Type B pancreatic cell (in vitro differentiated cells): ENCODE measurements around the gene CISH. TPM values are rescaled to one million over a fixed set of nuclear protein-coding genes. Genes with fewer than 3 reads are reported as not detected.

Experiments used
- DNase-seq: peaks from one replicate; pipeline ENCODE4 v3.0.0; 2021; ENCODE audit warnings: mixed read lengths; ENCODE audit not compliant: unreplicated experiment; ENCODE audit errors: extremely low spot score
- H3K27ac Mint-ChIP-seq: 2 replicates; pipeline ENCODE4 v1.8.0; 2021; ENCODE audit warnings: mild to moderate bottlenecking, mixed read lengths
- H3K27me3 Mint-ChIP-seq: 2 replicates; pipeline ENCODE4 v1.8.0; 2021; ENCODE audit warnings: mixed read lengths
- H3K36me3 Mint-ChIP-seq: 2 replicates; pipeline ENCODE4 v1.8.0; 2021; ENCODE audit warnings: mixed read lengths
- H3K4me1 Mint-ChIP-seq: one replicate; pipeline ENCODE4 v1.8.0; 2021; ENCODE audit warnings: mixed read lengths; ENCODE audit not compliant: unreplicated experiment
- H3K4me3 Mint-ChIP-seq: 2 replicates; pipeline ENCODE4 v1.8.0; 2021; ENCODE audit warnings: mild to moderate bottlenecking, mixed read lengths
- H3K9me3 Mint-ChIP-seq: 2 replicates; pipeline ENCODE4 v1.8.0; 2021; ENCODE audit warnings: mixed read lengths
- total RNA-seq: library from RNA; stranded (reverse); gene quantifications from 2 replicates; pipeline ENCODE4 v1.2.1, GENCODE V29; 2021; ENCODE audit warnings: low replicate concordance
- TF ChIP-seq, protein P1 (sequence below): fragments of 200-600 bp; sonication (generic); conservative IDR thresholded peaks from 2 replicates; pipeline ENCODE4 v1.5.0; 2021; ENCODE audit warnings: antibody characterized with exemption, mild to moderate bottlenecking

CISH gene
- total RNA-seq, 1 donor from 2014 or later: 7.0 TPM

DNA sequence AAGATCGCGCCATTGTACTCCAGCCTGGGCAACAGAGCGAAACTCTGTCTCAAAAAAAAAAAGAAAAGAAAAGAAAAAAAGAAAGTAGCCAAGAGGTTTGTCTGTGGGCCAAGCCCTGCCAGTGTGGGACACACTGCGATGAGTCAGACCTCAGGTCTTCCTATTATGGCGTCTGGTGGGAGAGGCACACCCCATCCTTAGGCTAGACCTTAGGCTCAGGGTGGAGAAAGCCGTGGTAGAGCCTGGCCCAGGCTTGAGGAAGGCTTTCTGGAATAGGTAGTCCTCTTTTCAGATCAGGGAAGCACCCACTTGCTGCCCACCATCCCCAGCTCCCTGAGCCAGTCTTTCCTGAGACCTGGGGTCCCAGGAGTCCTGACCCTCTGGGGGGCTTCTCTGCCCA is 36.2 kb downstream of the CISH start:
- no peaks in the 10 kb centered on the region for H3K27me3 Mint-ChIP-seq
- no peak for DNase-seq
- TF ChIP-seq, protein P1, sequence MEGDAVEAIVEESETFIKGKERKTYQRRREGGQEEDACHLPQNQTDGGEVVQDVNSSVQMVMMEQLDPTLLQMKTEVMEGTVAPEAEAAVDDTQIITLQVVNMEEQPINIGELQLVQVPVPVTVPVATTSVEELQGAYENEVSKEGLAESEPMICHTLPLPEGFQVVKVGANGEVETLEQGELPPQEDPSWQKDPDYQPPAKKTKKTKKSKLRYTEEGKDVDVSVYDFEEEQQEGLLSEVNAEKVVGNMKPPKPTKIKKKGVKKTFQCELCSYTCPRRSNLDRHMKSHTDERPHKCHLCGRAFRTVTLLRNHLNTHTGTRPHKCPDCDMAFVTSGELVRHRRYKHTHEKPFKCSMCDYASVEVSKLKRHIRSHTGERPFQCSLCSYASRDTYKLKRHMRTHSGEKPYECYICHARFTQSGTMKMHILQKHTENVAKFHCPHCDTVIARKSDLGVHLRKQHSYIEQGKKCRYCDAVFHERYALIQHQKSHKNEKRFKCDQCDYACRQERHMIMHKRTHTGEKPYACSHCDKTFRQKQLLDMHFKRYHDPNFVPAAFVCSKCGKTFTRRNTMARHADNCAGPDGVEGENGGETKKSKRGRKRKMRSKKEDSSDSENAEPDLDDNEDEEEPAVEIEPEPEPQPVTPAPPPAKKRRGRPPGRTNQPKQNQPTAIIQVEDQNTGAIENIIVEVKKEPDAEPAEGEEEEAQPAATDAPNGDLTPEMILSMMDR: no peak
- H3K4me1 Mint-ChIP-seq: peaks cover 4% of the 10 kb centered on the region
- H3K27ac Mint-ChIP-seq: no peak overlapping the region
- H3K4me3 Mint-ChIP-seq: no peak overlapping the region
- no peaks in the 10 kb centered on the region for H3K36me3 Mint-ChIP-seq
- no peaks in the 10 kb centered on the region for H3K9me3 Mint-ChIP-seq

DNA sequence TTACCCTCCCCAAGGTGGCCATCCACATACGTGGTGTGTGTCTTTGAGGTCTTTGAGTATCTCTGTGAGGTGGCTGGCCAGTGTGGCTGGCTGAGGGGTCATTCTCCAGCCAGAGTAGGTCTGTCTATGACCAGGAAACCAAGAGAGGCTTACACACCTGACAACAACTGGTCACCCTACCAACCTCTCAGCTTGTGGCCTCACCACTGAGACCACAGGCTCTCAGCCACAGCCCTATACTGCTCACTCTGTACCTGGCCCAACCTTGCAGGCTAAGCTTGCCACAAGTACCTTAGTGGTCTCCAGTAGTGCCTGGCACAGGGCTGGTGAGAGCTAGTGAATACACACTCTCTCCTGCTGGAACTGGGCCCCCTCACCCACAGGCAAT is 37.1 kb downstream of the CISH start:
- H3K27me3 Mint-ChIP-seq: no peaks in the 10 kb centered on the region
- DNase-seq: no peak
- H3K27ac Mint-ChIP-seq: no peak overlapping the region
- H3K4me3 Mint-ChIP-seq: no peak overlapping the region
- no peaks in the 10 kb centered on the region for H3K36me3 Mint-ChIP-seq
- no peaks in the 10 kb centered on the region for H3K9me3 Mint-ChIP-seq
- H3K4me1 Mint-ChIP-seq: peaks cover 8% of the 10 kb centered on the region
- TF ChIP-seq, protein P1: no peak

DNA sequence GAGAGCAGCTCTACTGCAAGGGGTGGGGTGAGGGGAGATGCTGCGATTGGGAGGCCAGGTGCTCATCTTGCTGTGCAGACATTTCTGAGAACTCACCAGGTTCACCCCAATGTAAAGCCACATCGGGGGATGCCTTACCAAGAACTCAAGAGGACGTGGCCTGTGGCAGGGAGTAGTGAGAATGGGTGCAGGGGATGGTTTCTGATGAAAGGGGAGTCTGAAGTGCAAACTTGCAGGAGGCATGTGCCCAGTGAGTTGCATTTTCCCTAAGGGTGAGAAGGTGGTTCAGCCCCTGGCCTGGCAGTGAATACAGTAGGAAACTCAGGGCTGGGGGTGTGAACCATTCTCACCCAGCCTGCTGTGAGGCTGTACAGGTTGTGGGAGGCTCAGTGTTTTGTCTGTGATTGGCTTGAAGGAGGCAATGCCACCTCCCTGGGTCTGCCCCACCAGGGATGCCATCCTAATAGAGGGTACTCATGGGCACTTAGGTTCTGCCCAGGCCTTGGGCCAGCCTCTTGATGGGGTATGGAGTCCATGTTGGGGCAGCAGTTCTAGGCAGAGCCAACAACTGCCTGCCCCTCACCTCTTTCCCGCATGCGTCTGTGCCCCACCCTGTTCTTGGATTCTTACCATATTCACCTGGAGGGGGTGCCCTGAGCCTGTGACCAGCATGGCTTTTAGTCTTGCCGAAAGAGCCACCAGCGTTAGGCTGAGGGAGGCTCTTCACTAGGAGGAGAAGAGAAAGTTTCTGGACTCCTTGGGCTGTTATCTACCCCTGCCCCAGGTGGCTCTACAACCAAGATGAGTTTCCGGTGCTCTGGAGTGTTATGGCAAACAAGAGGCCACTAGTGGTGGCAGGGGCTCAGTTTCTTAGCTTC is 37.8 kb downstream of the CISH start:
- TF ChIP-seq, protein P1: no peak
- no peaks in the 10 kb centered on the region for H3K9me3 Mint-ChIP-seq
- no peaks in the 10 kb centered on the region for H3K36me3 Mint-ChIP-seq
- H3K4me1 Mint-ChIP-seq: peaks cover 8% of the 10 kb centered on the region
- H3K27me3 Mint-ChIP-seq: no peaks in the 10 kb centered on the region
- no peak overlapping the region for H3K27ac Mint-ChIP-seq
- no peak for DNase-seq
- no peak overlapping the region for H3K4me3 Mint-ChIP-seq

DNA sequence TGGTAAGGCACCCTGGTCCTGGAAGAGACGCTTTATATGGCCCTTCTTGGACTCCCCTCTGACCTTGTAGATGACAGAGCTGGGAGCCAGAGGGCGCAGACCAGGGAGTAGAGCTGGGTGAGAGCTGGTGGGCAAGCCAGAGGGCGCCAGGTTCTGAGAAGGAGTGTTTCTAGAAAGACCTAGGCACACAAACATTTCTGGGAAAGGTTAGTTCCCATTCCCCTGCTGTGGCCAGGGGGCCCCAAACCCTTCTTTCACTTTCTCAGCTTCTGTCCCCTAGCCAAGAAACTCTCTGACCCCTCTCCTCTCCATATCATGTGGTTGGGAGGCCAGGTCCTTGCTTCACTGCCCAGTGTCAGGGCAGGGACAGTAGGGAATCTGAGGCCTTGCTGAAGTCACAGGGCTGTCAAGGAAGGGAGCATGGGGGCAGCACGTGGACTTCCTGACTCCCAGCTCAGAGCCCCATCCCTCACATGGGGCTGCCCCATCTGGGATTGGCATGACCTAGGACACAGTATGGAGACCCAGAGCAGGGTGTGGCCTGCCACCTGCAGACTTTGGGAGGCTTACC is 38.7 kb downstream of the CISH start:
- H3K9me3 Mint-ChIP-seq: no peaks in the 10 kb centered on the region
- peaks cover 3% of the 10 kb centered on the region for H3K27me3 Mint-ChIP-seq
- H3K36me3 Mint-ChIP-seq: no peaks in the 10 kb centered on the region
- no peak overlapping the region for H3K4me3 Mint-ChIP-seq
- TF ChIP-seq, protein P1: no peak
- no peak overlapping the region for H3K27ac Mint-ChIP-seq
- H3K4me1 Mint-ChIP-seq: peaks cover 11% of the 10 kb centered on the region
- DNase-seq: no peak

DNA sequence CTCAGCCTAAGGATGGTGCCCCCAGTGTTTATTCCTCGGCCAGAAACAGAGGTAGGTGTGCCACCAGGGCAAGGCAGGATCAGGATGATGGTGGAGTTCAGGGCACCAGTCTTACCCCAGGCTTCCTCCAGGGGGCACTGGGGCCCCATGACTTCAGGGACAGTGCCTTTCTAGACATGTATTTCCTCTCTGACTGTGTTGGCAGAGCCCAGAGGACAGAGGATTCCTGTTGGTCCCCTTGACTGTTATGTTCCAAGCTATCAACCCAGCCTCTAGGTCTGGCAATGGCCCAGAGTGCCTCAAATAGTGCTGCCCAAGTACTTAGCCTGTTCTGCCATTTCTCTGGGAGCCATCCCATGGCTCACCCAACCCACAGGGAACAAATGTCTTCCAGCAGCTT is 39.4 kb downstream of the CISH start:
- Mint-ChIP-seq H3K27me3 (peaks cover 6% of the 10 kb centered on the region), H3K4me3 (peak overlapping the region; percentile 78), H3K9me3 (no peaks in the 10 kb centered on the region), H3K4me1 (peaks cover 14% of the 10 kb centered on the region), H3K27ac (peak overlapping the region; percentile 29), H3K36me3 (no peaks in the 10 kb centered on the region)
- TF ChIP-seq, protein P1: peak; percentile 84
- DNase-seq: no peak
